Neural progenitor cell (in vitro differentiated cells): Measurements from ENCODE around the gene RAB11FIP5. TPM values are rescaled to one million over a fixed set of nuclear protein-coding genes. Genes with fewer than 3 reads are reported as not detected.

Experiments
- DNase-seq: peaks from one replicate; pipeline ENCODE4 v3.0.0-alpha.2; 2016; ENCODE audit warnings: low spot score
- H2AFZ ChIP-seq: fragments of 200-600 bp; sonication (generic); replicated peaks from 2 replicates; pipeline ENCODE4 v1.6.1; 2016; ENCODE audit warnings: antibody characterized with exemption
- H3F3A ChIP-seq: fragments of 200-600 bp; sonication (generic); 2 replicates; pipeline ENCODE4 v1.6.1; 2016; ENCODE audit warnings: antibody characterized with exemption, low read depth
- H3K27ac ChIP-seq: fragments of 200-600 bp; sonication (generic); 2 replicates; pipeline ENCODE4 v1.5.1; 2016; ENCODE audit warnings: mild to moderate bottlenecking
- H3K27me3 ChIP-seq: fragments of 200-600 bp; sonication (generic); 2 replicates; pipeline ENCODE4 v1.6.1; 2016; ENCODE audit warnings: mild to moderate bottlenecking, moderate library complexity
- H3K36me3 ChIP-seq: fragments of 200-600 bp; sonication (generic); 2 replicates; pipeline ENCODE4 v1.5.1; 2016
- H3K4me1 ChIP-seq: fragments of 200-600 bp; sonication (generic); 2 replicates; pipeline ENCODE4 v1.6.1; 2016; ENCODE audit warnings: mixed run types
- H3K4me2 ChIP-seq: fragments of 200-600 bp; sonication (generic); 2 replicates; pipeline ENCODE4 v1.6.1; 2016
- H3K4me3 ChIP-seq: fragments of 200-600 bp; sonication (generic); 2 replicates; pipeline ENCODE4 v1.5.1; 2016
- H3K79me2 ChIP-seq: fragments of 200-600 bp; sonication (generic); 2 replicates; pipeline ENCODE4 v1.6.1; 2016; ENCODE audit warnings: low read depth
- H3K9ac ChIP-seq: fragments of 200-600 bp; sonication (generic); 2 replicates; pipeline ENCODE4 v1.6.1; 2016
- H3K9me3 ChIP-seq: fragments of 200-600 bp; sonication (generic); 2 replicates; pipeline ENCODE4 v1.5.1; 2016; ENCODE audit warnings: low read depth
- H4K20me1 ChIP-seq: fragments of 200-600 bp; sonication (generic); 2 replicates; pipeline ENCODE4 v1.6.1; 2016; ENCODE audit warnings: low read depth
- H3K27ac Mint-ChIP-seq: 3 replicates; pipeline ENCODE4 v1.8.0; 2021; ENCODE audit warnings: mixed read lengths
- H3K27me3 Mint-ChIP-seq: 2 replicates; pipeline ENCODE4 v1.8.0; 2022; ENCODE audit warnings: low read depth, mild to moderate bottlenecking, inconsistent platforms, moderate library complexity, mixed read lengths; ENCODE audit not compliant: insufficient read depth
- H3K36me3 Mint-ChIP-seq: 3 replicates; pipeline ENCODE4 v1.8.0; 2021; ENCODE audit warnings: mixed read lengths
- H3K4me1 Mint-ChIP-seq: 3 replicates; pipeline ENCODE4 v1.8.0; 2021; ENCODE audit warnings: mixed read lengths
- H3K4me3 Mint-ChIP-seq: 3 replicates; pipeline ENCODE4 v1.8.0; 2021; ENCODE audit warnings: mild to moderate bottlenecking, moderate library complexity, mixed read lengths
- H3K9me3 Mint-ChIP-seq: 3 replicates; pipeline ENCODE4 v1.8.0; 2020; ENCODE audit warnings: mixed read lengths
- EZH2 ChIP-seq: fragments of 200-600 bp; sonication (generic); IDR thresholded peaks from 2 replicates; pipeline ENCODE4 v1.6.1; 2017; ENCODE audit warnings: antibody characterized with exemption, mild to moderate bottlenecking, moderate library complexity
- EZH2phosphoT487 ChIP-seq: fragments of 200-600 bp; sonication (generic); IDR thresholded peaks from 2 replicates; pipeline ENCODE4 v1.6.1; 2017; ENCODE audit warnings: antibody characterized with exemption
- total RNA-seq: library from RNA; depleted of rRNA; stranded (reverse); fragments of >200 nt; gene quantifications from 2 replicates; pipeline ENCODE4 v1.2.3, GENCODE V29; 2015; ENCODE audit warnings: low replicate concordance
- TF ChIP-seq, protein P1 (sequence below): fragments of 200-600 bp; sonication (generic); IDR thresholded peaks from 2 replicates; pipeline ENCODE4 v1.5.1; 2017; ENCODE audit warnings: antibody characterized with exemption, mild to moderate bottlenecking

Gene RAB11FIP5
- total RNA-seq, 1 donor from 2014 or later, result 4.2 TPM

DNA sequence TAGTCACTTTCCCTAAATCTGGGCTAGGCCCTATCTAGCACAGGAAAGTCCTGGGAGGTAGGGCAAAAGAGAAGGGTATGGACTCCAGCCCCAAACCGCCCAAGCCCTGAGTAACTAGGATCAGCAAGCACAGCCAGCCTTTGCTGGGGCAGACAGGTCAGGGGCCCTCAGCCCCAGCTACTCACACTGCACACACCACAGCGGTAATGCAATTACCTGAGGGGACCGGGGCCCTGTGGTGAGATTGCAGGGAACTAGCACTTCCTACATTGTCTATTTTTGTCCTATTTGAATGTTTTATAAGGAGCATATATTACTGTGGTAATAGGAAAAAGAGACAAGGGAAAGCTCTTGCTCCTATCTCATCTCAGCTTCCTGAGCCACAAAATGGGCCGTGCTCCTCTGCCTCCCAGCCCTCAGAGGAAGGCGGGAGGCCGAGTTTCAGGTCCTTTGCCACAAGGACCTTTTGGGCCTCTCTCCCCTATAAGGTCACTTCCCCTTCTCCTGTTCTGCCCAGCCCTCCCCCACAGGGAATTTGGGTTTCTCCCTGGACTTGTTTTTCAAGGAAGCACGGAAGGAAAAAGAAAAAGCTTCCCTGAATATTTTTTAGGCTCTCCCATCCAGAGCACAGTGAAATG is 20.5 kb downstream of the RAB11FIP5 start:
- no peak overlapping the region for H3K9ac ChIP-seq
- no peak overlapping the region for H2AFZ ChIP-seq
- TF ChIP-seq EZH2phosphoT487, result no peak
- TF ChIP-seq, protein P1, sequence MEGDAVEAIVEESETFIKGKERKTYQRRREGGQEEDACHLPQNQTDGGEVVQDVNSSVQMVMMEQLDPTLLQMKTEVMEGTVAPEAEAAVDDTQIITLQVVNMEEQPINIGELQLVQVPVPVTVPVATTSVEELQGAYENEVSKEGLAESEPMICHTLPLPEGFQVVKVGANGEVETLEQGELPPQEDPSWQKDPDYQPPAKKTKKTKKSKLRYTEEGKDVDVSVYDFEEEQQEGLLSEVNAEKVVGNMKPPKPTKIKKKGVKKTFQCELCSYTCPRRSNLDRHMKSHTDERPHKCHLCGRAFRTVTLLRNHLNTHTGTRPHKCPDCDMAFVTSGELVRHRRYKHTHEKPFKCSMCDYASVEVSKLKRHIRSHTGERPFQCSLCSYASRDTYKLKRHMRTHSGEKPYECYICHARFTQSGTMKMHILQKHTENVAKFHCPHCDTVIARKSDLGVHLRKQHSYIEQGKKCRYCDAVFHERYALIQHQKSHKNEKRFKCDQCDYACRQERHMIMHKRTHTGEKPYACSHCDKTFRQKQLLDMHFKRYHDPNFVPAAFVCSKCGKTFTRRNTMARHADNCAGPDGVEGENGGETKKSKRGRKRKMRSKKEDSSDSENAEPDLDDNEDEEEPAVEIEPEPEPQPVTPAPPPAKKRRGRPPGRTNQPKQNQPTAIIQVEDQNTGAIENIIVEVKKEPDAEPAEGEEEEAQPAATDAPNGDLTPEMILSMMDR, result no peak
- TF ChIP-seq EZH2, result no peak
- no peak overlapping the region for H3K4me3 Mint-ChIP-seq
- no peaks in the 10 kb centered on the region for H3K36me3 ChIP-seq
- H3K27ac ChIP-seq, result no peak overlapping the region
- DNase-seq, result no peak
- no peaks in the 10 kb centered on the region for H3K36me3 Mint-ChIP-seq
- no peaks in the 10 kb centered on the region for H3K9me3 Mint-ChIP-seq
- peaks cover 8% of the 10 kb centered on the region for H4K20me1 ChIP-seq
- no peaks in the 10 kb centered on the region for H3K27me3 ChIP-seq
- peaks cover 30% of the 10 kb centered on the region for H3K4me1 Mint-ChIP-seq
- peaks cover 5% of the 10 kb centered on the region for H3K27me3 Mint-ChIP-seq
- no peak overlapping the region for H3K4me3 ChIP-seq
- H3K9me3 ChIP-seq, result no peaks in the 10 kb centered on the region
- H3K27ac Mint-ChIP-seq, result peak overlapping the region; percentile 46
- H3K4me2 ChIP-seq, result no peak overlapping the region
- H3K79me2 ChIP-seq, result no peaks in the 10 kb centered on the region
- H3K4me1 ChIP-seq, result no peaks in the 10 kb centered on the region
- H3F3A ChIP-seq, result no peaks in the 10 kb centered on the region

DNA sequence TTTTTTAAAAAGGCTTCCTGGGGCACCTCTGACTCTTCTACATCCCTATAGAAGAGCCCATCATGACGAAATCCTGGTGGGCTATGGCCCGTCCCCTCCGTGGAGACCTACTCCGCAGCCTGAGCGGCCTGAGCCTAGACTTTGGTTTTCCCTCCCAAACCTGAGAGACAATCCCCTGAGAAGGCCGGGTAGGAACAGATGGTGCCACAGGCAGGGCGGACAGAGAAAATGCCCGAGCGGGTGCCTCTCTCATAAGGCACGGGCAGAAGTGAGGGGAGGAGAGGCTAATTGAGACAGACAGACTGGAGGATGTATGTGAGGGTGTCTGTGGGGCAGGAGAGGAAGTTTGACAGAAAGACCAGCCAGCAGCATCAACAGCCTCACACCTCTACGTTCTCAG is 21.1 kb downstream of the RAB11FIP5 start:
- Histone ChIP-seq H3F3A (no peaks in the 10 kb centered on the region), H3K79me2 (no peaks in the 10 kb centered on the region), H3K4me1 (no peaks in the 10 kb centered on the region), H2AFZ (no peak overlapping the region), H4K20me1 (peaks cover 8% of the 10 kb centered on the region), H3K4me2 (no peak overlapping the region), H3K4me3 (no peak overlapping the region), H3K9ac (no peak overlapping the region), H3K27ac (no peak overlapping the region), H3K36me3 (no peaks in the 10 kb centered on the region), H3K9me3 (no peaks in the 10 kb centered on the region), H3K27me3 (no peaks in the 10 kb centered on the region)
- Mint-ChIP-seq H3K4me1 (peaks cover 30% of the 10 kb centered on the region), H3K27me3 (peaks cover 5% of the 10 kb centered on the region), H3K27ac (peak overlapping the region; percentile 46), H3K9me3 (no peaks in the 10 kb centered on the region), H3K36me3 (no peaks in the 10 kb centered on the region), H3K4me3 (no peak overlapping the region)
- no peak for DNase-seq
- TF ChIP-seq, protein P1, result no peak
- no peak for TF ChIP-seq EZH2

DNA sequence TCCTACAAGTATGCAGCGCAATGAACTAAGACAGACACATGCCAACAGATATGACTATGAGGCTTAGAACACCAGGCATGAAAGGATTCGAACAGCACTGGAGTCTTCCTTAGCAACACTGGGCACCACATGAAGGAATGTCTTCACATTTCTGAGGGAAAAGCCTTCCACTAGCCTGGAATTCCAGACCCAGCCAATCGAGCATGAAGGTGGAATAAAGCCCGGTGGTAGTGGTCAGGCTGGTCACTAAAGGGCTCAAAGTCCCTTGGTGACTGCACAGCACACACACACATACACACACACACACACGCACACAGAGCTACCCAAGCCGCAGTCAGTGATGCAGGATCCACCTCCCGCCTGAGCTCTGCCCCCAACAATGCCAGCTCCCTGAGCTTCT is 21.6 kb downstream of the RAB11FIP5 start:
- no peaks in the 10 kb centered on the region for H3K4me1 ChIP-seq
- TF ChIP-seq, protein P1, result no peak
- no peak for TF ChIP-seq EZH2
- peaks cover 30% of the 10 kb centered on the region for H3K4me1 Mint-ChIP-seq
- H3K27ac ChIP-seq, result no peak overlapping the region
- H3K36me3 ChIP-seq, result no peaks in the 10 kb centered on the region
- H3K27me3 ChIP-seq, result no peaks in the 10 kb centered on the region
- H3K27me3 Mint-ChIP-seq, result peaks cover 2% of the 10 kb centered on the region
- peaks cover 8% of the 10 kb centered on the region for H4K20me1 ChIP-seq
- no peak overlapping the region for H3K4me3 ChIP-seq
- no peak overlapping the region for H3K4me2 ChIP-seq
- H3F3A ChIP-seq, result no peaks in the 10 kb centered on the region
- no peaks in the 10 kb centered on the region for H3K36me3 Mint-ChIP-seq
- H3K9me3 Mint-ChIP-seq, result no peaks in the 10 kb centered on the region
- no peak overlapping the region for H3K9ac ChIP-seq
- H3K9me3 ChIP-seq, result no peaks in the 10 kb centered on the region
- no peak overlapping the region for H2AFZ ChIP-seq
- no peaks in the 10 kb centered on the region for H3K79me2 ChIP-seq
- DNase-seq, result peak; percentile 43
- H3K4me3 Mint-ChIP-seq, result no peak overlapping the region
- H3K27ac Mint-ChIP-seq, result no peak overlapping the region
